K562 (cell line): ENCODE data around the gene OLFML2B. TPM values are rescaled to one million over a fixed set of nuclear protein-coding genes. Genes with fewer than 3 reads are reported as not detected.
A peak's percentile ranks its signal among the peaks of the same experiment; 100 is the strongest.

Experiments
- ATAC-seq: fragments of 200-7000 bp; cut with Tn5 transposase; 3 replicates; pipeline ENCODE4 v1.9.1; 2020; ENCODE audit warnings: moderate library complexity
- BruUV-seq: library from RNA; stranded (reverse); fragments of 400-500 nt; replicated peaks from 2 replicates; lab custom pipeline; 2021; lab: Mats Ljungman, UMichigan
- CTCF ChIA-PET: fragments of 300-600 bp; formaldehyde crosslinking; extraction: SDS; loops from one replicate; lab custom pipeline; 2021; ENCODE audit warnings: low intra/inter-chr PET ratio; lab: Yijun Ruan, JAX
- POLR2A ChIA-PET: fragments of 300-600, 350-650 bp; sonication (Branson Sonifier 250); formaldehyde crosslinking; extraction: SDS; loops from one replicate; lab custom pipeline; 2021; ENCODE audit warnings: antibody characterized with exemption, inconsistent platforms; lab: Yijun Ruan, JAX
- DNase-seq, 4 experiments: peaks; one replicate each; pipeline versions ENCODE4 v3.0.0 to v3.0.0-alpha.2; 2011 to 2018; ENCODE audit warnings: low spot score in 3 of 4, mixed read lengths in 3 of 4; ENCODE audit errors: extremely low read depth in 1 of 4
- FAIRE-seq: peaks from 2 replicates; lab custom pipeline; 2011; peaks lifted over from hg19 to GRCh38; lab: Jason Lieb, UNC
- H2AFZ ChIP-seq: 2 replicates; pipeline ENCODE4 v1.6.0; 2011; ENCODE audit warnings: low read depth, low read length, control low read depth, inconsistent platforms
- H3K27ac ChIP-seq: fragments of 200-600 bp; 3 replicates; pipeline ENCODE4 v1.8.0; 2011; ENCODE audit warnings: low read depth, mild to moderate bottlenecking, control low read depth, inconsistent platforms, low read length, moderate library complexity, mixed read lengths; ENCODE audit errors: extremely low read depth
- H3K27me3 ChIP-seq, 2 experiments: fragments of 300-600 bp in 1 of 2; 2 replicates in 1 of 2; 3 replicates in 1 of 2; pipeline versions ENCODE4 v1.6.0 to v1.8.0; 2011; ENCODE audit warnings: inconsistent platforms in 2 of 2, low read length in 2 of 2, mild to moderate bottlenecking in 1 of 2, mixed read lengths in 1 of 2, moderate library complexity in 1 of 2; ENCODE audit not compliant: control insufficient read depth in 2 of 2, insufficient read depth in 2 of 2
- H3K36me3 ChIP-seq: fragments of 300-600 bp; 3 replicates; pipeline ENCODE4 v1.8.0; 2011; ENCODE audit warnings: mild to moderate bottlenecking, low read length, inconsistent platforms; ENCODE audit not compliant: control insufficient read depth, insufficient read depth
- H3K4me1 ChIP-seq, 2 experiments: fragments of 200-600 bp in 1 of 2; replicated peaks in 1 of 2; 2 replicates in 1 of 2; 3 replicates in 1 of 2; pipeline versions ENCODE4 v1.5.1 to v1.8.0; 2011; ENCODE audit warnings: inconsistent platforms in 2 of 2, low read length in 2 of 2, mild to moderate bottlenecking in 1 of 2, mixed read lengths in 1 of 2, moderate library complexity in 1 of 2; ENCODE audit not compliant: control insufficient read depth in 2 of 2, insufficient read depth in 2 of 2
- H3K4me2 ChIP-seq: 2 replicates; pipeline ENCODE4 v1.6.1; 2011; ENCODE audit warnings: low read length, control low read depth, inconsistent platforms, mixed read lengths; ENCODE audit not compliant: insufficient read depth
- H3K4me3 ChIP-seq: fragments of 200-600 bp; sonication (generic), shearing (Covaris generic); 2 replicates; pipeline ENCODE4 v1.5.1; 2016; ENCODE audit warnings: control low read depth, inconsistent platforms
- H3K79me2 ChIP-seq: fragments of 200-600 bp; 3 replicates; pipeline ENCODE4 v1.8.0; 2011; ENCODE audit warnings: low read length, inconsistent platforms; ENCODE audit not compliant: control insufficient read depth, insufficient read depth
- H3K9ac ChIP-seq, 2 experiments: 2 replicates each; pipeline versions ENCODE4 v1.6.0 to v1.6.1; 2011; ENCODE audit warnings: low read depth in 2 of 2, low read length in 2 of 2, control low read depth in 1 of 2, inconsistent platforms in 1 of 2, mild to moderate bottlenecking in 1 of 2, mixed read lengths in 1 of 2; ENCODE audit not compliant: insufficient read depth in 1 of 2
- H3K9me1 ChIP-seq: one replicate; pipeline ENCODE4 v1.6.0; 2011; ENCODE audit warnings: inconsistent platforms, mild to moderate bottlenecking, low read length, moderate library complexity; ENCODE audit not compliant: control insufficient read depth, insufficient read depth
- H3K9me3 ChIP-seq: replicated peaks from 2 replicates; pipeline ENCODE4 v1.5.1; 2011; ENCODE audit warnings: low read depth, low read length, inconsistent platforms; ENCODE audit not compliant: control insufficient read depth, insufficient read depth
- H4K20me1 ChIP-seq: replicated peaks from 2 replicates; pipeline ENCODE4 v1.6.1; 2011; ENCODE audit warnings: low read length, inconsistent platforms, mixed read lengths; ENCODE audit not compliant: control insufficient read depth, insufficient read depth
- JUND ChIP-seq, 2 experiments: IDR thresholded peaks; 2 replicates in 1 of 2; 3 replicates in 1 of 2; pipeline ENCODE4 v1.6.1; 2011; ENCODE audit warnings: borderline replicate concordance in 2 of 2, low read depth in 2 of 2, low read length in 2 of 2, improper control_type of control experiment in 1 of 2, missing biosample characterization in 1 of 2, missing genetic modification characterization in 1 of 2, missing genetic modification reagents in 1 of 2
- KAT8 ChIP-seq: fragments of 450-650 bp; IDR thresholded peaks from 2 replicates; pipeline ENCODE4 v1.6.1; 2016; ENCODE audit warnings: low read depth, mild to moderate bottlenecking
- NFIC ChIP-seq: fragments of 450-650 bp; IDR thresholded peaks from 2 replicates; pipeline ENCODE4 v1.6.1; 2017; ENCODE audit warnings: mild to moderate bottlenecking, inconsistent platforms
- RFX7 ChIP-seq: fragments of 250-450 bp; sonication (Bioruptor Pico); IDR thresholded peaks from 2 replicates; pipeline ENCODE4 v1.5.1; 2021; ENCODE audit warnings: mild to moderate bottlenecking
- ZNF12 ChIP-seq: sonication (generic); formaldehyde crosslinking; IDR thresholded peaks from 2 replicates; pipeline ENCODE4 v1.4.0; 2020; ENCODE audit warnings: mild to moderate bottlenecking, missing genetic modification reagents
- WGBS: fragments of 100-300 bp; shearing (Covaris generic); methylation state at CpG from one replicate; pipeline ENCODE4 v1.1.6; 2016; ENCODE audit warnings: low coverage, mixed read lengths; ENCODE audit not compliant: insufficient coverage; ENCODE audit errors: missing lambda C conversion rate; 5-methylcytosine and 5-hydroxymethylcytosine counted together
- in situ Hi-C: fragments of 300-500 bp; cut with MboI; formaldehyde crosslinking; loops from 4 replicates; pipeline ENCODE4 v1.15.0; 2018; ENCODE audit warnings: inconsistent platforms, mixed read lengths
- intact Hi-C: fragments of 100-400 bp; cut with micrococcal nuclease; formaldehyde crosslinking; loops from 2 replicates; pipeline ENCODE4 v1.14.2; 2022
- polyA plus RNA-seq, 8 experiments: library from polyadenylated mRNA; depleted of rRNA in 4 of 8; stranded (reverse) in 5 of 8; unstranded in 3 of 8; fragments of >200 nt; fragmentation: Nextera tagmentation in 2 of 8; fragmentation: Illumina TruSeq in 1 of 8; extraction: Ambion mirVana in 2 of 8; extraction: Trizol in 1 of 8; gene quantifications; 2 replicates each; pipeline versions ENCODE4 v1.2.1 to v1.2.3, GENCODE V29; 2011 to 2014; ENCODE audit warnings: inconsistent platforms in 1 of 8, missing spikeins in 1 of 8
- total RNA-seq, 7 experiments: library from RNA; depleted of rRNA in 6 of 7; stranded (reverse); fragments of >200 nt in 6 of 7; fragmentation: Illumina TruSeq in 2 of 7; extraction: Trizol in 2 of 7; gene quantifications; 2 replicates each; pipeline versions ENCODE4 v1.2.1 to v1.2.3, GENCODE V29; 2011 to 2021; ENCODE audit warnings: low replicate concordance in 1 of 7
- TF ChIP-seq, protein P1 (sequence below): sonication (generic); formaldehyde crosslinking; IDR thresholded peaks from 2 replicates; pipeline ENCODE4 v1.9.0; 2022; ENCODE audit warnings: mild to moderate bottlenecking, missing genetic modification reagents
- TF ChIP-seq, protein P2 (sequence below): sonication (generic); formaldehyde crosslinking; IDR thresholded peaks from 2 replicates; pipeline ENCODE4 v1.9.0; 2022; ENCODE audit warnings: mild to moderate bottlenecking, missing genetic modification reagents

Gene OLFML2B
- total and polyA plus RNA-seq, 9 of the 15 experiments (the other 6 are each of a cell fraction or from before 2014, with no cell fraction given), result not detected

- Histone ChIP-seq H3K9ac (no peak overlapping the region), H3K9me3 (no peaks in the 10 kb centered on the region), H2AFZ (no peak overlapping the region), H3K4me1 (no peaks in the 10 kb centered on the region), H3K27me3 (peaks cover 14 to 28% of the 10 kb centered on the region in 2 experiments)
- intact Hi-C loops (loop anchor here (5.0 to 10.0 kb wide), 3 partner anchors 270 to 550 kb away; partner anchors contain the start of gene ATF6), in situ Hi-C loops (loop anchor here (10.0 kb wide), 1 partner anchor 240 kb away; no protein-coding TSS in a partner anchor)
- CTCF ChIA-PET, result interaction anchor here (2.7 to 3.3 kb wide), 2 partner anchors 171 to 243 kb away, joined by 14 to 20 read pairs; no protein-coding TSS in a partner anchor
- 0% methylated on average over 2 of the region's 2 CpGs for WGBS
- TF ChIP-seq RFX7, result no peak
- no peak for TF ChIP-seq KAT8
- TF ChIP-seq NFIC, result 0 out of 2 replicates have a peak, but pooled peaks have one; percentile 10
- no peak for TF ChIP-seq ZNF12 (CRISPR knock-in tag)
- peak; percentile 17; the same call in 1 of the 2 replicates for TF ChIP-seq JUND (IDR thresholded peaks at IDR 0.05; ENCODE audit: borderline replicate concordance, low read depth, low read length)
- no peak for TF ChIP-seq JUND (tag; IDR thresholded peaks at IDR 0.05; ENCODE audit: borderline replicate concordance, low read depth, low read length)
- TF ChIP-seq, protein P1, sequence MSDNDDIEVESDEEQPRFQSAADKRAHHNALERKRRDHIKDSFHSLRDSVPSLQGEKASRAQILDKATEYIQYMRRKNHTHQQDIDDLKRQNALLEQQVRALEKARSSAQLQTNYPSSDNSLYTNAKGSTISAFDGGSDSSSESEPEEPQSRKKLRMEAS (CRISPR knock-in tag), result 0 out of 2 replicates have a peak, but pooled peaks have one; percentile 17
- TF ChIP-seq, protein P2, sequence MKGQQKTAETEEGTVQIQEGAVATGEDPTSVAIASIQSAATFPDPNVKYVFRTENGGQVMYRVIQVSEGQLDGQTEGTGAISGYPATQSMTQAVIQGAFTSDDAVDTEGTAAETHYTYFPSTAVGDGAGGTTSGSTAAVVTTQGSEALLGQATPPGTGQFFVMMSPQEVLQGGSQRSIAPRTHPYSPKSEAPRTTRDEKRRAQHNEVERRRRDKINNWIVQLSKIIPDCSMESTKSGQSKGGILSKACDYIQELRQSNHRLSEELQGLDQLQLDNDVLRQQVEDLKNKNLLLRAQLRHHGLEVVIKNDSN (CRISPR knock-in tag), result peak; percentile 34; the same call in 1 of the 2 replicates
- TF ChIP-seq, all 486 proteins: peak for 4
- Histone ChIP-seq H3K9me1 (no peaks in the 10 kb centered on the region), H3K79me2 (no peaks in the 10 kb centered on the region), H3K4me2 (no peak overlapping the region), H4K20me1 (no peaks in the 10 kb centered on the region), H3K27ac (no peak overlapping the region), H3K4me3 (no peak overlapping the region), H3K36me3 (no peaks in the 10 kb centered on the region)
- FAIRE-seq, result no peak
- ATAC-seq, result no peak
- POLR2A ChIA-PET, result interaction anchor here (1.2 kb wide), 1 partner anchor 243 kb away, joined by 4 read pairs; no protein-coding TSS in a partner anchor
- BruUV-seq, result no TSS peak
- peak in 1 of 4 experiments; percentile 16 for DNase-seq
Measured at GRCh38 chr1:162035241-162035640, 11.6 kb upstream of the OLFML2B start.
